ENCODE measurements around the gene WDR74. TPM values are rescaled to one million over a fixed set of nuclear protein-coding genes. Genes with fewer than 3 reads are reported as not detected.
A peak's percentile ranks its signal among the peaks of the same experiment; 100 is the strongest.

The WDR74 gene
- total and polyA plus RNA-seq, 2 of the 13 experiments (the other 11 are each of a cell fraction or from before 2014, with no cell fraction given): 77.0 to 83.3 TPM

- TF ChIP-seq ZNF30 (CRISPR knock-in tag; IDR thresholded peaks at IDR 0.05): peak; percentile 85; the same call in 1 of the 2 replicates
- TF ChIP-seq CTCF (CRISPR knock-in tag; IDR thresholded peaks at IDR 0.05): peak; percentile 79
- TF ChIP-seq FOSL1 (CRISPR knock-in tag; IDR thresholded peaks at IDR 0.05; ENCODE audit: borderline replicate concordance): peak; percentile 29; the same call in 1 of the 2 replicates
- TF ChIP-seq NR0B2 (CRISPR knock-in tag; IDR thresholded peaks at IDR 0.05): peak; percentile 58; the same call in 1 of the 2 replicates
- TF ChIP-seq AHR (CRISPR knock-in tag; IDR thresholded peaks at IDR 0.05): peak; percentile 95
- TF ChIP-seq CENPX (CRISPR knock-in tag; IDR thresholded peaks at IDR 0.05): no peak
- TF ChIP-seq TFDP2 (CRISPR knock-in tag; IDR thresholded peaks at IDR 0.05): peak; percentile 81
- TF ChIP-seq WIZ (CRISPR knock-in tag; IDR thresholded peaks at IDR 0.05): peak; percentile 87
- TF ChIP-seq ZNF512 (CRISPR knock-in tag; IDR thresholded peaks at IDR 0.05): no peak; the same call in 1 of the 2 replicates
- peak; percentile 94 for TF ChIP-seq MTERF4 (CRISPR knock-in tag; IDR thresholded peaks at IDR 0.05)
- peak; percentile 90 for TF ChIP-seq FOXA3 (CRISPR knock-in tag; IDR thresholded peaks at IDR 0.05)
- peak; percentile 94 for TF ChIP-seq CREB1 (IDR thresholded peaks at IDR 0.05)
- peak; percentile 97 for TF ChIP-seq CREB1 (CRISPR knock-in tag; IDR thresholded peaks at IDR 0.05)
- TF ChIP-seq ZNF414 (CRISPR knock-in tag; IDR thresholded peaks at IDR 0.05): peak; percentile 97
- no peak for TF ChIP-seq NAIF1 (CRISPR knock-in tag; IDR thresholded peaks at IDR 0.05; ENCODE audit: borderline replicate concordance)
- TF ChIP-seq NFYB (CRISPR knock-in tag; IDR thresholded peaks at IDR 0.05): peak; percentile 43
- 0 out of 2 replicates have a peak, but pooled peaks have one; percentile 18 for TF ChIP-seq HOXA9 (CRISPR knock-in tag; IDR thresholded peaks at IDR 0.05; ENCODE audit: borderline replicate concordance)
- 0 out of 2 replicates have a peak, but pooled peaks have one; percentile 18 for TF ChIP-seq SNAI1 (CRISPR knock-in tag; IDR thresholded peaks at IDR 0.05; ENCODE audit: borderline replicate concordance)
- TF ChIP-seq GTF3A (CRISPR knock-in tag; conservative IDR thresholded peaks at IDR 0.05): 0 out of 2 replicates have a peak, but pooled peaks have one; percentile 92
- TF ChIP-seq REPIN1 (CRISPR knock-in tag; IDR thresholded peaks at IDR 0.05; ENCODE audit: borderline replicate concordance, low read depth): peak; percentile 96
Measured at GRCh38 chr11:62787005-62787759, 52.2 kb downstream of the WDR74 start, which contains the start of gene TMEM179B (continued).

All from HepG2 (cell line).